WTC11 (cell line): ENCODE results near the gene SLC22A31. TPM values are rescaled to one million over a fixed set of nuclear protein-coding genes. Genes with fewer than 3 reads are reported as not detected.

Experiments
- ATAC-seq: fragments of 200-7000 bp; cut with Tn5 transposase; 2 replicates; pipeline ENCODE4 v1.10.0; 2021; ENCODE audit warnings: mild to moderate bottlenecking, moderate library complexity
- CTCF ChIA-PET: fragments of 300-600 bp; sonication (Branson Sonifier 250); formaldehyde crosslinking; loops from one replicate; lab custom pipeline; 2021; ENCODE audit warnings: antibody characterized with exemption; lab: Charles Lee
- POLR2A ChIA-PET: fragments of 350-600 bp; sonication (Branson Sonifier 250); formaldehyde crosslinking; loops from one replicate; lab custom pipeline; 2021; ENCODE audit warnings: antibody characterized with exemption; lab: Charles Lee
- DNase-seq: peaks from one replicate; pipeline ENCODE4 v3.0.0; 2021; ENCODE audit warnings: low spot score
- H3K27ac Mint-ChIP-seq: 2 replicates; pipeline ENCODE4 v1.8.0; 2021; ENCODE audit warnings: mixed read lengths
- H3K27me3 Mint-ChIP-seq: 2 replicates; pipeline ENCODE4 v1.8.0; 2021; ENCODE audit warnings: low read depth, mild to moderate bottlenecking, moderate library complexity, mixed read lengths
- H3K36me3 Mint-ChIP-seq: 2 replicates; pipeline ENCODE4 v1.8.0; 2021; ENCODE audit warnings: mixed read lengths
- H3K4me1 Mint-ChIP-seq: 2 replicates; pipeline ENCODE4 v1.8.0; 2022; ENCODE audit warnings: mixed read lengths
- H3K4me3 Mint-ChIP-seq: 2 replicates; pipeline ENCODE4 v1.8.0; 2021; ENCODE audit warnings: mild to moderate bottlenecking, moderate library complexity, mixed read lengths
- H3K9me3 Mint-ChIP-seq: 2 replicates; pipeline ENCODE4 v1.8.0; 2021; ENCODE audit warnings: mixed read lengths
- AR ChIP-seq: fragments of 250-450 bp; sonication (Bioruptor Pico); IDR thresholded peaks from 2 replicates; pipeline ENCODE4 v1.9.0; 2021; ENCODE audit warnings: mild to moderate bottlenecking
- E2F5 ChIP-seq: sonication (generic); formaldehyde crosslinking; IDR thresholded peaks from 2 replicates; pipeline ENCODE4 v1.8.1; 2022; ENCODE audit warnings: mild to moderate bottlenecking, moderate library complexity, missing genetic modification reagents
- EMX1 ChIP-seq: fragments of 250-450 bp; sonication (Bioruptor Pico); IDR thresholded peaks from 2 replicates; pipeline ENCODE4 v1.8.0; 2021; ENCODE audit warnings: mild to moderate bottlenecking
- FOXP1 ChIP-seq: sonication (generic); formaldehyde crosslinking; IDR thresholded peaks from 2 replicates; pipeline ENCODE4 v1.8.0; 2022; ENCODE audit warnings: missing genetic modification reagents, mild to moderate bottlenecking, moderate library complexity, borderline replicate concordance
- GRHL2 ChIP-seq: fragments of 250-450 bp; sonication (Bioruptor Pico); IDR thresholded peaks from 2 replicates; pipeline ENCODE4 v1.8.0; 2022; ENCODE audit warnings: mild to moderate bottlenecking, moderate library complexity; ENCODE audit not compliant: insufficient replicate concordance, severe bottlenecking
- HMGXB4 ChIP-seq: sonication (generic); formaldehyde crosslinking; IDR thresholded peaks from 2 replicates; pipeline ENCODE4 v1.8.1; 2023; ENCODE audit warnings: mild to moderate bottlenecking, moderate library complexity, missing genetic modification reagents
- IRF2 ChIP-seq: sonication (generic); formaldehyde crosslinking; IDR thresholded peaks from 2 replicates; pipeline ENCODE4 v1.8.0; 2022; ENCODE audit warnings: low read depth, missing genetic modification reagents, borderline replicate concordance
- JAZF1 ChIP-seq: fragments of 250-450 bp; sonication (Bioruptor Pico); IDR thresholded peaks from 2 replicates; pipeline ENCODE4 v1.9.0; 2021; ENCODE audit warnings: moderate library complexity, mild to moderate bottlenecking, inconsistent platforms
- NFE2L1 ChIP-seq: sonication (generic); formaldehyde crosslinking; IDR thresholded peaks from 2 replicates; pipeline ENCODE4 v1.8.1; 2023; ENCODE audit warnings: missing genetic modification reagents
- NR2C2 ChIP-seq: sonication (generic); formaldehyde crosslinking; IDR thresholded peaks from 2 replicates; pipeline ENCODE4 v1.8.0; 2022; ENCODE audit warnings: mild to moderate bottlenecking, missing genetic modification reagents
- PREB ChIP-seq: sonication (generic); formaldehyde crosslinking; IDR thresholded peaks from 2 replicates; pipeline ENCODE4 v1.8.1; 2022; ENCODE audit warnings: mild to moderate bottlenecking, missing genetic modification reagents, moderate library complexity, borderline replicate concordance
- RELA ChIP-seq: sonication (generic); formaldehyde crosslinking; IDR thresholded peaks from 2 replicates; pipeline ENCODE4 v1.8.1; 2022; ENCODE audit warnings: missing genetic modification reagents, mild to moderate bottlenecking, borderline replicate concordance
- SMAD4 ChIP-seq: sonication (generic); formaldehyde crosslinking; IDR thresholded peaks from 2 replicates; pipeline ENCODE4 v1.8.0; 2022; ENCODE audit warnings: mild to moderate bottlenecking, missing genetic modification reagents
- SOX15 ChIP-seq: fragments of 250-450 bp; sonication (Bioruptor Pico); IDR thresholded peaks from 2 replicates; pipeline ENCODE4 v1.9.0; 2021; ENCODE audit warnings: mild to moderate bottlenecking
- ZBTB21 ChIP-seq: sonication (generic); formaldehyde crosslinking; IDR thresholded peaks from 2 replicates; pipeline ENCODE4 v1.8.1; 2023; ENCODE audit warnings: mild to moderate bottlenecking, missing genetic modification reagents, borderline replicate concordance
- ZNF121 ChIP-seq: sonication (generic); formaldehyde crosslinking; IDR thresholded peaks from 2 replicates; pipeline ENCODE4 v1.8.0; 2023; ENCODE audit warnings: missing genetic modification reagents
- total RNA-seq: library from RNA; stranded (reverse); gene quantifications from 3 replicates; pipeline ENCODE4 v1.2.3, GENCODE V29; 2021
- TF ChIP-seq, protein P1 (sequence below): fragments of 200-600 bp; IDR thresholded peaks from 2 replicates; pipeline ENCODE4 v1.8.0; 2022; ENCODE audit warnings: antibody characterized with exemption
- TF ChIP-seq, protein P2 (sequence below): sonication (generic); formaldehyde crosslinking; IDR thresholded peaks from 2 replicates; pipeline ENCODE4 v1.8.0; 2022; ENCODE audit warnings: mild to moderate bottlenecking, missing genetic modification reagents
- TF ChIP-seq, protein P3 (sequence below): sonication (generic); formaldehyde crosslinking; IDR thresholded peaks from 2 replicates; pipeline ENCODE4 v1.8.0; 2023; ENCODE audit warnings: missing genetic modification reagents
- TF ChIP-seq, protein P4 (sequence below): fragments of 250-450 bp; sonication (Bioruptor Pico); IDR thresholded peaks from 2 replicates; pipeline ENCODE4 v2.1.2; 2022; ENCODE audit warnings: mild to moderate bottlenecking, moderate library complexity

Gene SLC22A31
- total RNA-seq, 1 experiment from 2014 or later, result 12.1 TPM

DNA sequence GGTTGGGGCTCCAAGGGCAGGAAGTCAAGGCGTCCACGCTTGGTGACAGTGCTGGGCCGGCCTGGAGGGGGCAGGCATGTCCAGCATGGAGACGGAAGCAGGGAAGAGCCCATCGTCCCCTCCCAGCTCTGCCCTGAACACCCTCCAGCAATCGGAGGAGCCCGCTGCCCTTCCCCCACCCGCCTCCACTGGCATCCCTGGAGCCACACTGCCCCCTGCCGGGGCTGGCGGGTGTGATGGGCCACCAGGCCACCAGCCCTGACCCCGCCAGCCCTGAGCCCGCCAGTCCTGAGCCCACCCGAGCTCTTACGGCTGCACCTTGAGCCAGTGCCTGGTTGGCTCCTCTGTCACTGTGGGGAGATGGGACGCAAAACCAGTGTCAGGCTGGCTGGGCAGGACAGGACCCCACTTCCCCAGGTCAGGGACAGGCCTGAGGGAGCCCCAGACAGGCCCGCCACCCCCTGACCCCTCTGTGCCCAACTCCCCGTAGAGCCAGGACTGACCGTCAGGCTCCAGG is 32.9 kb downstream of the SLC22A31 start (continued):
- TF ChIP-seq PREB (CRISPR knock-in tag), result no peak
- TF ChIP-seq, protein P1, sequence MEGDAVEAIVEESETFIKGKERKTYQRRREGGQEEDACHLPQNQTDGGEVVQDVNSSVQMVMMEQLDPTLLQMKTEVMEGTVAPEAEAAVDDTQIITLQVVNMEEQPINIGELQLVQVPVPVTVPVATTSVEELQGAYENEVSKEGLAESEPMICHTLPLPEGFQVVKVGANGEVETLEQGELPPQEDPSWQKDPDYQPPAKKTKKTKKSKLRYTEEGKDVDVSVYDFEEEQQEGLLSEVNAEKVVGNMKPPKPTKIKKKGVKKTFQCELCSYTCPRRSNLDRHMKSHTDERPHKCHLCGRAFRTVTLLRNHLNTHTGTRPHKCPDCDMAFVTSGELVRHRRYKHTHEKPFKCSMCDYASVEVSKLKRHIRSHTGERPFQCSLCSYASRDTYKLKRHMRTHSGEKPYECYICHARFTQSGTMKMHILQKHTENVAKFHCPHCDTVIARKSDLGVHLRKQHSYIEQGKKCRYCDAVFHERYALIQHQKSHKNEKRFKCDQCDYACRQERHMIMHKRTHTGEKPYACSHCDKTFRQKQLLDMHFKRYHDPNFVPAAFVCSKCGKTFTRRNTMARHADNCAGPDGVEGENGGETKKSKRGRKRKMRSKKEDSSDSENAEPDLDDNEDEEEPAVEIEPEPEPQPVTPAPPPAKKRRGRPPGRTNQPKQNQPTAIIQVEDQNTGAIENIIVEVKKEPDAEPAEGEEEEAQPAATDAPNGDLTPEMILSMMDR, result peak; percentile 80
- no peak for TF ChIP-seq IRF2
- TF ChIP-seq, protein P2, sequence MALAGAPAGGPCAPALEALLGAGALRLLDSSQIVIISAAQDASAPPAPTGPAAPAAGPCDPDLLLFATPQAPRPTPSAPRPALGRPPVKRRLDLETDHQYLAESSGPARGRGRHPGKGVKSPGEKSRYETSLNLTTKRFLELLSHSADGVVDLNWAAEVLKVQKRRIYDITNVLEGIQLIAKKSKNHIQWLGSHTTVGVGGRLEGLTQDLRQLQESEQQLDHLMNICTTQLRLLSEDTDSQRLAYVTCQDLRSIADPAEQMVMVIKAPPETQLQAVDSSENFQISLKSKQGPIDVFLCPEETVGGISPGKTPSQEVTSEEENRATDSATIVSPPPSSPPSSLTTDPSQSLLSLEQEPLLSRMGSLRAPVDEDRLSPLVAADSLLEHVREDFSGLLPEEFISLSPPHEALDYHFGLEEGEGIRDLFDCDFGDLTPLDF (CRISPR knock-in tag), result no peak
- no peak for TF ChIP-seq SOX15 (CRISPR knock-in tag)
- TF ChIP-seq FOXP1 (CRISPR knock-in tag), result peak; percentile 76; the same call in 1 of the 2 replicates
- TF ChIP-seq, protein P3, sequence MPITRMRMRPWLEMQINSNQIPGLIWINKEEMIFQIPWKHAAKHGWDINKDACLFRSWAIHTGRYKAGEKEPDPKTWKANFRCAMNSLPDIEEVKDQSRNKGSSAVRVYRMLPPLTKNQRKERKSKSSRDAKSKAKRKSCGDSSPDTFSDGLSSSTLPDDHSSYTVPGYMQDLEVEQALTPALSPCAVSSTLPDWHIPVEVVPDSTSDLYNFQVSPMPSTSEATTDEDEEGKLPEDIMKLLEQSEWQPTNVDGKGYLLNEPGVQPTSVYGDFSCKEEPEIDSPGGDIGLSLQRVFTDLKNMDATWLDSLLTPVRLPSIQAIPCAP (CRISPR knock-in tag), result no peak

DNA sequence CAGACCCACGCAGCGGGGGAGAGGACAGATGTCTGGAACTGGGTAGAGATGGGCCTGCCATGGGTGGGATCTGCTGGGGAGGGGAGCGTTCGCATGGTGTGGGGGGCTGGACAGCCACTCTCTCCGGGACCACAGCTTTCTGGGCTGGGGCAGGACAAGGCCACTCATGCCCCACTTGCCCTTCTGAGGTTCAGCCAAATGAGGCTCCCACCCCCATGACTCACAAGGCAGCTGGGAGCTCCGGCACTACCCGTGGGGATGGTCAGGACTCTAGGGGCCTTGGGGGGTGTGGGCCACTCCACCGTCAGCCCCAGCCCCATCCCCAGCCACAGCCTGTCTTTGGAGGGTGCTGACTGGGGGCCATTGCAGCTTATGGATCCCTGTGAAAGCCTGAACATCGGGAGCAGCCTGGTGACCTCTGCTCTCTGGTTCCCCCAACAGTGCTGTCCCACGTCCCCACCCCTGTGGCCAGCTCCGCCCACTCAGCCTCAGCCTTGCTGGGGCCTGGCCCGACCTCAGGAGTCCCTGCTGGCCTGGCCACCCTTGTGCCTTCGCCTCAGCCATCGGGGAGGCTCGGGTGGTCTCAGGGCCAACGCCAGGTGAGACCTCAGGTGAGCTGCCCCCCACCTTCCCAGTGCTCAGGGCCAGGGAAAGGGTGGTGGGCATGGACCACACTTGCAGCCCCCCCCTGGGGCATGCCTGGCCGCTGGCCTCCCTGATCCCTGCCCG is 33.5 kb downstream of the SLC22A31 start:
- CTCF ChIA-PET, result interaction anchor here (0.6 to 2.6 kb wide), 68 partner anchors 10 to 494 kb away, joined by 3 to 47 read pairs (median 5); partner anchors contain the start of genes ACSF3, APRT, CBFA2T3 and GALNS
- peaks cover 6% of the 10 kb centered on the region for H3K27me3 Mint-ChIP-seq
- DNase-seq (no peak), ATAC-seq (no peak)
- H3K9me3 Mint-ChIP-seq, result no peaks in the 10 kb centered on the region
- H3K36me3 Mint-ChIP-seq, result no peaks in the 10 kb centered on the region
- no peak overlapping the region for H3K27ac Mint-ChIP-seq
- H3K4me1 Mint-ChIP-seq, result peaks cover 6% of the 10 kb centered on the region
- POLR2A ChIA-PET, result interaction anchor here (0.5 to 1.2 kb wide), 2 partner anchors 356 to 397 kb away, joined by 3 to 4 read pairs; no protein-coding TSS in a partner anchor
- H3K4me3 Mint-ChIP-seq, result no peak overlapping the region
- TF ChIP-seq AR, result no peak
- no peak for TF ChIP-seq JAZF1 (CRISPR knock-in tag)
- TF ChIP-seq, protein P1, result no peak
- TF ChIP-seq, protein P4, sequence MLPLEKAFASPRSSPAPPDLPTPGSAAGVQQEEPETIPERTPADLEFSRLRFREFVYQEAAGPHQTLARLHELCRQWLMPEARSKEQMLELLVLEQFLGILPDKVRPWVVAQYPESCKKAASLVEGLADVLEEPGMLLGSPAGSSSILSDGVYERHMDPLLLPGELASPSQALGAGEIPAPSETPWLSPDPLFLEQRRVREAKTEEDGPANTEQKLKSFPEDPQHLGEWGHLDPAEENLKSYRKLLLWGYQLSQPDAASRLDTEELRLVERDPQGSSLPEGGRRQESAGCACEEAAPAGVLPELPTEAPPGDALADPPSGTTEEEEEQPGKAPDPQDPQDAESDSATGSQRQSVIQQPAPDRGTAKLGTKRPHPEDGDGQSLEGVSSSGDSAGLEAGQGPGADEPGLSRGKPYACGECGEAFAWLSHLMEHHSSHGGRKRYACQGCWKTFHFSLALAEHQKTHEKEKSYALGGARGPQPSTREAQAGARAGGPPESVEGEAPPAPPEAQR (CRISPR knock-in tag), result no peak
- no peak for TF ChIP-seq SMAD4 (CRISPR knock-in tag)
- no peak for TF ChIP-seq NR2C2 (CRISPR knock-in tag)
- TF ChIP-seq ZNF121, result no peak
- 0 out of 2 replicates have a peak, but pooled peaks have one; percentile 11 for TF ChIP-seq RELA (CRISPR knock-in tag)
- TF ChIP-seq EMX1, result no peak
- TF ChIP-seq HMGXB4 (CRISPR knock-in tag), result no peak
- TF ChIP-seq ZBTB21 (CRISPR knock-in tag), result no peak
- TF ChIP-seq E2F5, result 0 out of 2 replicates have a peak, but pooled peaks have one; percentile 30
- TF ChIP-seq GRHL2 (CRISPR knock-in tag), result no peak
- TF ChIP-seq NFE2L1 (CRISPR knock-in tag), result no peak
